Upper lobe of left lung (tissue), 4 donors: ENCODE data around the gene PNLDC1.

Experiments
- CTCF ChIP-seq, 6 experiments: fragments of 450-650 bp in 4 of 6; fragments of 200-600 bp in 2 of 6; sonication (generic) in 2 of 6; IDR thresholded peaks; one replicate each; pipeline ENCODE4 v1.5.1; 2016 to 2019; ENCODE audit warnings: antibody characterized with exemption in 6 of 6
- EP300 ChIP-seq, 4 donors: sonication (generic); formaldehyde crosslinking; IDR thresholded peaks; one replicate each; pipeline ENCODE4 v1.5.1; 2017; ENCODE audit warnings: antibody characterized with exemption in 4 of 4, control low read depth in 2 of 4
- POLR2A ChIP-seq, 4 donors: fragments of 450-650 bp; IDR thresholded peaks; one replicate each; pipeline ENCODE4 v1.5.1; 2016 to 2017; ENCODE audit warnings: antibody characterized with exemption in 4 of 4, mild to moderate bottlenecking in 2 of 4

DNA sequence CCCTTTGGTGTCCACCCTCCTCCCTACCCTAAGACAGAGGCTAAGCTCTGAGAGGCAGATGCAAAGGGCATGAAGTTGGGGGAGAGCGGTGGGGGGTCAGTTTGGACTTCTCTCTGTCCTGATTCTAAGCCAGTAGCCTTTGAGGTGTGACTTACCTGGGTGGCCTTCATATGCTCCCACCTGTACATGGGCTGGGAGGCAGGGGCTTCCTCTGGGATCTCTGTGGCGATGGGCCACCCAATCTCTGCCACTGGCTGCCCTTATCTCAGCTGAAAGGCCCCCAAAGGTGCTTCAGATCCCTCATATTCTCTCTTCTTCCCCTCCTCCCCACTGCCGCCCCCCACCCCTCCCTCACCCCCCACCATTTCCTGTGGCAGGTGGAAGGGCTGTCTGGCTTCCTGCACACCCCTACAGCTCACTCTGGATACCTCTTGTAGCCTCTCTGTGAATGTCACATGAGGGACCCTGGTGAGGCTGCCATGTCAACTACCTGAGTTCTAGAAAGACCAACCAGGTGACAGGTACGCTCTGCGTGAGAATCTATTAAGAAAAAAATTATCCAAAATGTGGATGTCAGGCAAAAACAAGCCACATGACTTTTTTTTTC, 34.0 kb downstream of the PNLDC1 start:
- TF ChIP-seq CTCF (IDR thresholded peaks at IDR 0.05) (no peak), POLR2A (IDR thresholded peaks at IDR 0.05) (no peak), EP300 (IDR thresholded peaks at IDR 0.05) (no peak)
